ENCODE data around the gene SPATA13.

SPATA13 gene

DNA sequence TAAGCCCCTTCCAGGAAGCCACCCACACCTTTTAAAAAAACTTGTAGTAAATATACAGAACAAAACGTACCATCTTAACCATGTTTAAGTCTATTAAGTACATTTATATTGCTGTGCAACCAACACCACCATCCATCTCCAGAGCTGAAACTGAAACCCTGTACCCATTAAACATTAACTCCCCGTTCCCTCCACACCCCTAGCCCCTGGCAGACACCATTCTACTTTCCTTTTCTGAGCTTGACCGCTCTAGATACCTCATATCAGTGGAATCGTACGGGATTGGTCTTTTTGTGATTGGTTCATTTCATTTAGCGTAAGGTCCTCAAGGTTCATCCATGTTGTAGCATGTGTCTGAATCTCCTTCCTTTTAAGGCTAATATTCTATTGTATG is 13.0 kb upstream of the SPATA13 start:
- H3K4me1 ChIP-seq (ENCODE audit: insufficient read depth, low read length) = no peaks in the 10 kb centered on the region
- H2AFZ ChIP-seq (ENCODE audit: low read depth, low read length) = no peak overlapping the region
- H4K20me1 ChIP-seq (ENCODE audit: insufficient read depth, low read length) = no peaks in the 10 kb centered on the region
- no peaks in the 10 kb centered on the region for H3K79me2 ChIP-seq (ENCODE audit: insufficient read depth, low read length)
- H3K9ac ChIP-seq (ENCODE audit: low read depth, low read length) = no peak overlapping the region
- no peak overlapping the region for H3K4me3 ChIP-seq (ENCODE audit: low read depth in 1 of 2, low read length in 2 of 2)
- no peak for TF ChIP-seq EZH2 (IDR thresholded peaks at IDR 0.05; ENCODE audit: borderline replicate concordance, low read depth, low read length, severe bottlenecking)
- TF ChIP-seq, protein P1, sequence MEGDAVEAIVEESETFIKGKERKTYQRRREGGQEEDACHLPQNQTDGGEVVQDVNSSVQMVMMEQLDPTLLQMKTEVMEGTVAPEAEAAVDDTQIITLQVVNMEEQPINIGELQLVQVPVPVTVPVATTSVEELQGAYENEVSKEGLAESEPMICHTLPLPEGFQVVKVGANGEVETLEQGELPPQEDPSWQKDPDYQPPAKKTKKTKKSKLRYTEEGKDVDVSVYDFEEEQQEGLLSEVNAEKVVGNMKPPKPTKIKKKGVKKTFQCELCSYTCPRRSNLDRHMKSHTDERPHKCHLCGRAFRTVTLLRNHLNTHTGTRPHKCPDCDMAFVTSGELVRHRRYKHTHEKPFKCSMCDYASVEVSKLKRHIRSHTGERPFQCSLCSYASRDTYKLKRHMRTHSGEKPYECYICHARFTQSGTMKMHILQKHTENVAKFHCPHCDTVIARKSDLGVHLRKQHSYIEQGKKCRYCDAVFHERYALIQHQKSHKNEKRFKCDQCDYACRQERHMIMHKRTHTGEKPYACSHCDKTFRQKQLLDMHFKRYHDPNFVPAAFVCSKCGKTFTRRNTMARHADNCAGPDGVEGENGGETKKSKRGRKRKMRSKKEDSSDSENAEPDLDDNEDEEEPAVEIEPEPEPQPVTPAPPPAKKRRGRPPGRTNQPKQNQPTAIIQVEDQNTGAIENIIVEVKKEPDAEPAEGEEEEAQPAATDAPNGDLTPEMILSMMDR (IDR thresholded peaks at IDR 0.05; ENCODE audit: borderline replicate concordance, extremely low read depth, low read length, poor library complexity, severe bottlenecking) = no peak
- H3K9me3 ChIP-seq (ENCODE audit: insufficient read depth, low read length, severe bottlenecking) = no peaks in the 10 kb centered on the region
- H3K27me3 ChIP-seq (ENCODE audit: insufficient read depth, low read length, poor library complexity) = peaks cover 12% of the 10 kb centered on the region
- H3K36me3 ChIP-seq (ENCODE audit: insufficient read depth, low read length) = no peaks in the 10 kb centered on the region
- no peak overlapping the region for H3K4me2 ChIP-seq (ENCODE audit: insufficient read depth, low read length)
- ATAC-seq (ENCODE audit: insufficient read depth, low read depth) (no peak), DNase-seq (no peak)
- no peak overlapping the region for H3K27ac ChIP-seq (ENCODE audit: low read length)

DNA sequence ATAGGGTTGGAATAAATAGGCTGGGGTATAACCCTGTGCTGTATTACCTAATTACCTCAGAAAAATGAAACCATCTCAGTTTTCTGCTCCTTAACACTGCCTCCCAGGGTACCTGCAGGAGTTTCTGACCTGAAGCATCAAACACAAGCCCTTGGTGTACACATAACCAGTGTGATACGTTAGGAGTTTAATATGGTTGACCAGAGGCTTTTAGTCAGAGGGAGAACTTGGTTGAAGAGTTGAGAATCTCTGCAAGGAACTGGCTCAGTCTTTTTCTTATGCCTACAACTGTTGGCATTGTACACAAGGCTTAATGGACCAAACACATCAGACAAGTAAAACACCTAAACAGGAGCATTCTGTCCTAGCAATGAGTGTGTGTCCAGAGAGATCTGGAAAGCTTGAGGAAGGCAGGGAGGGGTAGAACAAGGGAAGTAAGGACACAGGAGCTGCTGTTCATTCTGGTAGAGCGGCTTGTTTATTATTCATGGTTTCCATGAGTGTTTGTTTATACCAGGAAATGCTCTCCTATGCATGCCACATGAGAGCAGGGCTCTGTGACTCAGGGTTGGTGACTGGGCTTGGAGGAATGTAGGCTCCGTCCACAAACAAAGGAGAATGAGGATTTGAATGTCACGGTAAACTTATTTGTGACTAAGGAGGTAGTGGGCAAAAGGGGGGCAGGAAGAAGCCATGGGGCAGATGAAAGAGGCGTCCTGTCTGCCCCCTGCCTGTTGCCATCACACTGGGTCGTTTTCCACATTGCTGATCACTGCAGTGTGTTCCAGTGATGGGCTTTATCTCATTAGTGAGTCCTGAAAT is 11.9 kb upstream of the SPATA13 start:
- H3K27ac ChIP-seq (ENCODE audit: low read length) = no peak overlapping the region
- no peaks in the 10 kb centered on the region for H3K9me3 ChIP-seq (ENCODE audit: insufficient read depth, low read length, severe bottlenecking)
- no peaks in the 10 kb centered on the region for H3K79me2 ChIP-seq (ENCODE audit: insufficient read depth, low read length)
- no peak overlapping the region for H2AFZ ChIP-seq (ENCODE audit: low read depth, low read length)
- TF ChIP-seq, protein P1 (IDR thresholded peaks at IDR 0.05; ENCODE audit: borderline replicate concordance, extremely low read depth, low read length, poor library complexity, severe bottlenecking) = no peak
- no peak overlapping the region for H3K4me2 ChIP-seq (ENCODE audit: insufficient read depth, low read length)
- no peak overlapping the region for H3K9ac ChIP-seq (ENCODE audit: low read depth, low read length)
- DNase-seq = no peak
- no peaks in the 10 kb centered on the region for H3K36me3 ChIP-seq (ENCODE audit: insufficient read depth, low read length)
- no peaks in the 10 kb centered on the region for H4K20me1 ChIP-seq (ENCODE audit: insufficient read depth, low read length)
- no peaks in the 10 kb centered on the region for H3K4me1 ChIP-seq (ENCODE audit: insufficient read depth, low read length)
- peaks cover 17% of the 10 kb centered on the region for H3K27me3 ChIP-seq (ENCODE audit: insufficient read depth, low read length, poor library complexity)
- H3K4me3 ChIP-seq (ENCODE audit: low read depth in 1 of 2, low read length in 2 of 2) = no peak overlapping the region
- no peak for ATAC-seq (ENCODE audit: insufficient read depth, low read depth)

DNA sequence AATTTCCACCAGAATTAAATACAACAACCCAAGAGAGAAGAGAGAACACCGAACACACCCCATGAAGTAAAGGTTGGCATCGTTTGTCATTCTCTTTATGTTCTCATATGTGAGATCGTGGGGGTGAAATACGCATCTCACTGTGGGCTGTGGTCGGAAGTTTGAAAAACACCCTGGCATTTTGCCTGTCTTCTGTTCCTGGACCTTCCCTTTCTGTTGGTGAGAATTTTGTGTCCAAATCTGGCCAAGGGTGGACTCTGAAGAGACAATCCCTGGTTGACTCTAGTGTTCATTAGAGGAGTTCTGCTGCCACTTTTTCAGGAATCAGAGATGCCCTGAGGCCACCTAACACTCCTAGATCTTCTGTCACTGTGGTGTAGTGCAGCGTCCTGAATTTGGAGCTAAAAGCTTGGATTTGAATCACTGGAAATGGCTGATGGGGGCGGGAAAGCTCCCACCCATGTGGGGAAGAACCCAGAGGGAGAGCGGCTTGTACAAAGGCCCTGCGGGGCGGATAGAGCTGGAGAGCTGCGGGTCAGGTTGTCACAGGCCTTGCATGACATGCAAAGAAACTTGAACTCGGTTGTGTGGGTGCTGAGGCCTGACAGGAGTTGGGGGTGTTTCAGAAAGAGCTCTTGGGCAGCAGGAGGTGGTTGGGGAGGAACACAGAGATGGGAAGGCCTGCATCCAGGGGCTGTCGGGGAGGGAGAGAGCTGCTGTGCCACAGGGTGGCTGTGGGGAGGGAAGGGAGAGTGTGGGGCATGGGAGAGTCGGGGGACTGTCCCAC is 11.1 kb upstream of the SPATA13 start:
- ATAC-seq (ENCODE audit: insufficient read depth, low read depth) = no peak
- peaks cover 14% of the 10 kb centered on the region for H3K27me3 ChIP-seq (ENCODE audit: insufficient read depth, low read length, poor library complexity)
- H2AFZ ChIP-seq (ENCODE audit: low read depth, low read length) = no peak overlapping the region

More for the DNA sequence above, 11.1 kb upstream of the SPATA13 start:
- no peak overlapping the region for H3K4me2 ChIP-seq (ENCODE audit: insufficient read depth, low read length)
- no peak for TF ChIP-seq EZH2 (IDR thresholded peaks at IDR 0.05; ENCODE audit: borderline replicate concordance, low read depth, low read length, severe bottlenecking)
- TF ChIP-seq, protein P1 (IDR thresholded peaks at IDR 0.05; ENCODE audit: borderline replicate concordance, extremely low read depth, low read length, poor library complexity, severe bottlenecking) = no peak
- H3K36me3 ChIP-seq (ENCODE audit: insufficient read depth, low read length) = no peaks in the 10 kb centered on the region
- H3K27ac ChIP-seq (ENCODE audit: low read length) = no peak overlapping the region
- H4K20me1 ChIP-seq (ENCODE audit: insufficient read depth, low read length) = no peaks in the 10 kb centered on the region
- no peaks in the 10 kb centered on the region for H3K9me3 ChIP-seq (ENCODE audit: insufficient read depth, low read length, severe bottlenecking)
- H3K9ac ChIP-seq (ENCODE audit: low read depth, low read length) = no peak overlapping the region
- no peaks in the 10 kb centered on the region for H3K4me1 ChIP-seq (ENCODE audit: insufficient read depth, low read length)
- no peak for DNase-seq
- no peaks in the 10 kb centered on the region for H3K79me2 ChIP-seq (ENCODE audit: insufficient read depth, low read length)
- H3K4me3 ChIP-seq (ENCODE audit: low read depth in 1 of 2, low read length in 2 of 2) = no peak overlapping the region

Data from DND-41 (cell line).